Measurements from ENCODE around the gene NRG2.

- TF ChIP-seq RAD21 (conservative IDR thresholded peaks at IDR 0.05 in 1 of 2, IDR thresholded peaks at IDR 0.05 in 1 of 2): no peak
- TF ChIP-seq CEBPB (IDR thresholded peaks at IDR 0.05): no peak
- TF ChIP-seq, protein P1, sequence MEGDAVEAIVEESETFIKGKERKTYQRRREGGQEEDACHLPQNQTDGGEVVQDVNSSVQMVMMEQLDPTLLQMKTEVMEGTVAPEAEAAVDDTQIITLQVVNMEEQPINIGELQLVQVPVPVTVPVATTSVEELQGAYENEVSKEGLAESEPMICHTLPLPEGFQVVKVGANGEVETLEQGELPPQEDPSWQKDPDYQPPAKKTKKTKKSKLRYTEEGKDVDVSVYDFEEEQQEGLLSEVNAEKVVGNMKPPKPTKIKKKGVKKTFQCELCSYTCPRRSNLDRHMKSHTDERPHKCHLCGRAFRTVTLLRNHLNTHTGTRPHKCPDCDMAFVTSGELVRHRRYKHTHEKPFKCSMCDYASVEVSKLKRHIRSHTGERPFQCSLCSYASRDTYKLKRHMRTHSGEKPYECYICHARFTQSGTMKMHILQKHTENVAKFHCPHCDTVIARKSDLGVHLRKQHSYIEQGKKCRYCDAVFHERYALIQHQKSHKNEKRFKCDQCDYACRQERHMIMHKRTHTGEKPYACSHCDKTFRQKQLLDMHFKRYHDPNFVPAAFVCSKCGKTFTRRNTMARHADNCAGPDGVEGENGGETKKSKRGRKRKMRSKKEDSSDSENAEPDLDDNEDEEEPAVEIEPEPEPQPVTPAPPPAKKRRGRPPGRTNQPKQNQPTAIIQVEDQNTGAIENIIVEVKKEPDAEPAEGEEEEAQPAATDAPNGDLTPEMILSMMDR (IDR thresholded peaks at IDR 0.05): no peak
- no peak for TF ChIP-seq TFCP2L1 (CRISPR knock-in tag; IDR thresholded peaks at IDR 0.05)
- no peak for TF ChIP-seq POLR2A (IDR thresholded peaks at IDR 0.05; ENCODE audit: low read length)
- no peak for TF ChIP-seq SREBF2 (IDR thresholded peaks at IDR 0.05)
- TF ChIP-seq, protein P2, sequence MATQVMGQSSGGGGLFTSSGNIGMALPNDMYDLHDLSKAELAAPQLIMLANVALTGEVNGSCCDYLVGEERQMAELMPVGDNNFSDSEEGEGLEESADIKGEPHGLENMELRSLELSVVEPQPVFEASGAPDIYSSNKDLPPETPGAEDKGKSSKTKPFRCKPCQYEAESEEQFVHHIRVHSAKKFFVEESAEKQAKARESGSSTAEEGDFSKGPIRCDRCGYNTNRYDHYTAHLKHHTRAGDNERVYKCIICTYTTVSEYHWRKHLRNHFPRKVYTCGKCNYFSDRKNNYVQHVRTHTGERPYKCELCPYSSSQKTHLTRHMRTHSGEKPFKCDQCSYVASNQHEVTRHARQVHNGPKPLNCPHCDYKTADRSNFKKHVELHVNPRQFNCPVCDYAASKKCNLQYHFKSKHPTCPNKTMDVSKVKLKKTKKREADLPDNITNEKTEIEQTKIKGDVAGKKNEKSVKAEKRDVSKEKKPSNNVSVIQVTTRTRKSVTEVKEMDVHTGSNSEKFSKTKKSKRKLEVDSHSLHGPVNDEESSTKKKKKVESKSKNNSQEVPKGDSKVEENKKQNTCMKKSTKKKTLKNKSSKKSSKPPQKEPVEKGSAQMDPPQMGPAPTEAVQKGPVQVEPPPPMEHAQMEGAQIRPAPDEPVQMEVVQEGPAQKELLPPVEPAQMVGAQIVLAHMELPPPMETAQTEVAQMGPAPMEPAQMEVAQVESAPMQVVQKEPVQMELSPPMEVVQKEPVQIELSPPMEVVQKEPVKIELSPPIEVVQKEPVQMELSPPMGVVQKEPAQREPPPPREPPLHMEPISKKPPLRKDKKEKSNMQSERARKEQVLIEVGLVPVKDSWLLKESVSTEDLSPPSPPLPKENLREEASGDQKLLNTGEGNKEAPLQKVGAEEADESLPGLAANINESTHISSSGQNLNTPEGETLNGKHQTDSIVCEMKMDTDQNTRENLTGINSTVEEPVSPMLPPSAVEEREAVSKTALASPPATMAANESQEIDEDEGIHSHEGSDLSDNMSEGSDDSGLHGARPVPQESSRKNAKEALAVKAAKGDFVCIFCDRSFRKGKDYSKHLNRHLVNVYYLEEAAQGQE (IDR thresholded peaks at IDR 0.05): no peak
- no peak for TF ChIP-seq CBX2 (IDR thresholded peaks at IDR 0.05; ENCODE audit: borderline replicate concordance, low read depth)
- TF ChIP-seq, protein P3, sequence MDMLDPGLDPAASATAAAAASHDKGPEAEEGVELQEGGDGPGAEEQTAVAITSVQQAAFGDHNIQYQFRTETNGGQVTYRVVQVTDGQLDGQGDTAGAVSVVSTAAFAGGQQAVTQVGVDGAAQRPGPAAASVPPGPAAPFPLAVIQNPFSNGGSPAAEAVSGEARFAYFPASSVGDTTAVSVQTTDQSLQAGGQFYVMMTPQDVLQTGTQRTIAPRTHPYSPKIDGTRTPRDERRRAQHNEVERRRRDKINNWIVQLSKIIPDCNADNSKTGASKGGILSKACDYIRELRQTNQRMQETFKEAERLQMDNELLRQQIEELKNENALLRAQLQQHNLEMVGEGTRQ (IDR thresholded peaks at IDR 0.05): no peak
- no peak for TF ChIP-seq EP300 (IDR thresholded peaks at IDR 0.05)
- no peak for TF ChIP-seq NPAS2 (CRISPR knock-in tag; IDR thresholded peaks at IDR 0.05; ENCODE audit: borderline replicate concordance)
- TF ChIP-seq POLR2AphosphoS2 (conservative IDR thresholded peaks at IDR 0.05; ENCODE audit: low read length): no peak
- no peak for TF ChIP-seq ZSCAN20 (CRISPR knock-in tag; IDR thresholded peaks at IDR 0.05)
Observed at GRCh38 chr5:139870677-139871076, 172.4 kb downstream of the NRG2 start.

All from A549 (cell line).